ENCODE data around the gene IFNGR2.

DNA sequence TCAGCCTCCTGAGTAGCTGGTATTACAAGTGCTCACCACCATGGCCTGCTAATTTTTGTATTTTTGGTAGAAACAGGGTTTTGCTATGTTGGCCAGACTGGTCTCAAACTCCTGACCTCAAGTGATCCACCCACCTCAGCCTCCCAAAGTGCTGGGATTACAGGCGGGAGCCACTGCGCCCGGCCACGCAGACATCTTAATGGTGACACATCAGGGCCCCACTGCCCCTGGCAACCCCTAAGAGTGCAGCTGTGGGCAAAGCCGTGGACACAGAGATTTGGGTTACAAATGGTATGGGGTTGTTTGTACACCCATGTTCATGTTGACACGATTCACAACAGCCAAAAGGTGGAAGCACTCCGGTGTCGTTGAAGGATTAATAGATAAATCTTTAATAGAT lies 29.8 kb downstream of the IFNGR2 start:
- TF ChIP-seq POLR2AphosphoS5 (IDR thresholded peaks at IDR 0.05; ENCODE audit: low read depth, low read length) = no peak
- no peak for TF ChIP-seq TAF1 (IDR thresholded peaks at IDR 0.05; ENCODE audit: borderline replicate concordance, low read depth, low read length)
- no peak for TF ChIP-seq POLR2A (IDR thresholded peaks at IDR 0.05; ENCODE audit: low read depth, low read length)

Measured in GM12892 (cell line).